ENCODE results near the gene MAML2. TPM values are rescaled to one million over a fixed set of nuclear protein-coding genes. Genes with fewer than 3 reads are reported as not detected.

Gene MAML2
- total and polyA plus RNA-seq, 2 of the 8 experiments (the other 6 are each of a cell fraction or from before 2014, with no cell fraction given), result 3.8 to 6.6 TPM

DNA sequence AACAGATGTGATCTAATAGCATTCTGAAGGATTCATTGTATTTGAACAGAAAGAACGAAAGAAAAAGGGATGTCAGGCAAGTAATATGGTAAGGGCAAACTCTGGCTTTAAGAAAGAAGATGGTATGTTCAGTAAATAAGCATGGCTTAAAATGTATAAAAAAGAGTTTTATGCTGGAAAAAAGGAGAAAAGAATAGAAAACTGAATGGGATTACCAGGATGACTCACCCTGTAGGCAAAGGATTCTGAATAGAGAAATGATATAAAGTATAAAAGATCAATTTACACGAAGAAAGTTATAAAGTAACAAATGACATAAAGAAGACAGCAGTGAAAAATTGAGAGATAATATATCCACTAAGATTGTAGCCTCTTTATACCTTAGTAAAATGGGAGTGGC is 42.2 kb upstream of the MAML2 start (continued):
- TF ChIP-seq KDM1A (IDR thresholded peaks at IDR 0.05; ENCODE audit: borderline replicate concordance, low read length), result no peak
- no peak for TF ChIP-seq SUZ12 (IDR thresholded peaks at IDR 0.05; ENCODE audit: low read length)
- TF ChIP-seq TAF7 (optimal IDR thresholded peaks at IDR 0.05; ENCODE audit: borderline replicate concordance, low read depth, low read length), result no peak
- TF ChIP-seq RBBP5 (IDR thresholded peaks at IDR 0.05; ENCODE audit: borderline replicate concordance, low read depth, low read length), result no peak
